HepG2 (cell line): ENCODE results near the gene INTU. TPM values are rescaled to one million over a fixed set of nuclear protein-coding genes. Genes with fewer than 3 reads are reported as not detected.

Experiments
- ATAC-seq: fragments of 200-7000 bp; cut with Tn5 transposase; 3 replicates; pipeline ENCODE4 v1.9.1; 2020; ENCODE audit warnings: mild to moderate bottlenecking, moderate library complexity
- BruUV-seq: library from RNA; stranded (reverse); fragments of 400-500 nt; replicated peaks from 2 replicates; lab custom pipeline; 2021; lab: Mats Ljungman, UMichigan
- CTCF ChIA-PET: fragments of 300-600 bp; formaldehyde crosslinking; extraction: SDS; loops from one replicate; lab custom pipeline; 2021; ENCODE audit warnings: low total read pairs, inconsistent platforms, low intra/inter-chr PET ratio; lab: Yijun Ruan, JAX
- POLR2A ChIA-PET: fragments of 350-600 bp; sonication (Branson Sonifier 250); formaldehyde crosslinking; loops from one replicate; lab custom pipeline; 2020; ENCODE audit warnings: antibody characterized with exemption, inconsistent platforms; lab: Yijun Ruan, JAX
- DNase-seq: peaks from one replicate; pipeline ENCODE4 v3.0.0-alpha.2; 2015; ENCODE audit warnings: low spot score
- FAIRE-seq: peaks from 3 replicates; lab custom pipeline; 2011; peaks lifted over from hg19 to GRCh38; lab: Jason Lieb, UNC
- H2AFZ ChIP-seq: one replicate; pipeline ENCODE4 v1.6.1; 2011; ENCODE audit warnings: low read length, inconsistent platforms
- H3K27ac ChIP-seq: fragments of 300-600 bp; 3 replicates; pipeline ENCODE4 v1.8.0; 2011; ENCODE audit warnings: mixed run types, mild to moderate bottlenecking, mixed read lengths, low read length, inconsistent platforms; ENCODE audit not compliant: insufficient read depth; ENCODE audit errors: extremely low read length
- H3K27me3 ChIP-seq, 2 experiments: fragments of 200-600 bp in 1 of 2; 2 replicates in 1 of 2; 3 replicates in 1 of 2; pipeline versions ENCODE4 v1.6.0 to v1.8.0; 2011; ENCODE audit warnings: low read length in 2 of 2, mild to moderate bottlenecking in 2 of 2, moderate library complexity in 2 of 2, inconsistent platforms in 1 of 2; ENCODE audit not compliant: insufficient read depth in 2 of 2, control insufficient read depth in 1 of 2
- H3K36me3 ChIP-seq, 2 experiments: fragments of 200-600 bp in 1 of 2; replicated peaks in 1 of 2; 2 replicates in 1 of 2; 3 replicates in 1 of 2; pipeline versions ENCODE4 v1.5.1 to v1.8.0; 2011; ENCODE audit warnings: low read length in 2 of 2, inconsistent platforms in 1 of 2; ENCODE audit not compliant: insufficient read depth in 2 of 2, control insufficient read depth in 1 of 2
- H3K4me1 ChIP-seq: 2 replicates; pipeline ENCODE4 v1.5.1; 2012; ENCODE audit warnings: low read length, inconsistent platforms; ENCODE audit not compliant: insufficient read depth
- H3K4me2 ChIP-seq: 2 replicates; pipeline ENCODE4 v1.6.0; 2011; ENCODE audit warnings: low read depth, low read length, inconsistent platforms
- H3K4me3 ChIP-seq, 3 experiments: fragments of 200-600 bp in 1 of 3; sonication (generic), shearing (Covaris generic) in 1 of 3; replicated peaks in 1 of 3; 2 replicates each; pipeline ENCODE4 v1.5.1; 2011 to 2016; ENCODE audit warnings: low read length in 3 of 3, inconsistent platforms in 2 of 3, low read depth in 2 of 3, mild to moderate bottlenecking in 2 of 3, control low read depth in 1 of 3, mixed read lengths in 1 of 3; ENCODE audit not compliant: insufficient read depth in 1 of 3
- H3K79me2 ChIP-seq: one replicate; pipeline ENCODE4 v1.6.1; 2011; ENCODE audit warnings: low read length, inconsistent platforms; ENCODE audit not compliant: insufficient read depth
- H3K9ac ChIP-seq: 2 replicates; pipeline ENCODE4 v1.6.0; 2011; ENCODE audit warnings: mild to moderate bottlenecking, low read depth, low read length, inconsistent platforms; ENCODE audit not compliant: insufficient read depth
- H3K9me3 ChIP-seq: 2 replicates; pipeline ENCODE4 v1.5.1; 2012; ENCODE audit warnings: mild to moderate bottlenecking, low read length
- H4K20me1 ChIP-seq: 2 replicates; pipeline ENCODE4 v1.6.0; 2011; ENCODE audit warnings: inconsistent platforms, mild to moderate bottlenecking, low read length, moderate library complexity; ENCODE audit not compliant: insufficient read depth
- ARID2 ChIP-seq: sonication (generic); formaldehyde crosslinking; IDR thresholded peaks from 2 replicates; pipeline ENCODE4 v1.8.1; 2022; ENCODE audit warnings: mild to moderate bottlenecking, missing genetic modification reagents, borderline replicate concordance
- GABPA ChIP-seq, 2 experiments: IDR thresholded peaks; 2 replicates each; pipeline ENCODE4 v1.6.1; 2011 to 2016; ENCODE audit warnings: low read depth in 2 of 2, low read length in 1 of 2, missing biosample characterization in 1 of 2, missing genetic modification characterization in 1 of 2
- HDAC1 ChIP-seq: sonication (generic); formaldehyde crosslinking; IDR thresholded peaks from 2 replicates; pipeline ENCODE4 v1.5.1; 2020; ENCODE audit warnings: mild to moderate bottlenecking, missing genetic modification reagents
- MEIS2 ChIP-seq: sonication (generic); formaldehyde crosslinking; IDR thresholded peaks from 2 replicates; pipeline ENCODE4 v1.9.0; 2021; ENCODE audit warnings: mild to moderate bottlenecking, missing genetic modification reagents
- TARDBP ChIP-seq: sonication (generic); formaldehyde crosslinking; IDR thresholded peaks from 2 replicates; pipeline ENCODE4 v1.8.0; 2022; ENCODE audit warnings: mild to moderate bottlenecking, missing genetic modification reagents
- TOPORS ChIP-seq: sonication (generic); formaldehyde crosslinking; IDR thresholded peaks from 2 replicates; pipeline ENCODE4 v1.8.0; 2023; ENCODE audit warnings: mild to moderate bottlenecking, missing genetic modification reagents
- ZNF296 ChIP-seq: sonication (generic); formaldehyde crosslinking; conservative IDR thresholded peaks from 2 replicates; pipeline ENCODE4 v1.5.0; 2020; ENCODE audit warnings: mild to moderate bottlenecking, missing genetic modification reagents
- ZNF839 ChIP-seq: sonication (generic); formaldehyde crosslinking; IDR thresholded peaks from 2 replicates; pipeline ENCODE4 v1.4.0; 2020; ENCODE audit warnings: missing genetic modification reagents, mild to moderate bottlenecking, borderline replicate concordance
- WGBS: methylation state at CpG from one replicate; pipeline ENCODE4 v1.1.6; 2017; ENCODE audit warnings: low lambda C conversion rate; 5-methylcytosine and 5-hydroxymethylcytosine counted together
- in situ Hi-C: cut with HindIII; loops from 2 replicates; pipeline ENCODE4 v1.10.0; 2017; ENCODE audit warnings: low pct_unique_long_range_greater_than_20kb; ENCODE audit not compliant: extremely low pct_ligation_motif_present
- intact Hi-C: fragments of 100-400 bp; cut with micrococcal nuclease; formaldehyde crosslinking; loops from one replicate; pipeline ENCODE4 v1.10.0; 2022; ENCODE audit not compliant: unreplicated experiment
- polyA plus RNA-seq, 8 experiments: library from polyadenylated mRNA; depleted of rRNA in 3 of 8; stranded (reverse) in 7 of 8; unstranded in 1 of 8; fragments of >200 nt; fragmentation: Illumina TruSeq in 4 of 8; extraction: Trizol in 4 of 8; gene quantifications; 2 replicates each; pipeline versions ENCODE4 v1.2.1 to v1.2.3, GENCODE V29; 2011 to 2016; ENCODE audit warnings: low read depth in 4 of 8, missing spikeins in 1 of 8, mixed read lengths in 1 of 8; ENCODE audit not compliant: insufficient read depth in 1 of 8
- total RNA-seq, 5 experiments: library from RNA; depleted of rRNA; stranded (reverse); fragments of >200 nt; fragmentation: Illumina TruSeq; extraction: Trizol; gene quantifications; 2 replicates each; pipeline ENCODE4 v1.2.3, GENCODE V29; 2016; ENCODE audit warnings: low read depth in 1 of 5
- TF ChIP-seq, protein P1 (sequence below): IDR thresholded peaks from 2 replicates; pipeline ENCODE4 v1.6.1; 2016; ENCODE audit warnings: missing genetic modification reagents, missing compliant biosample characterization

The INTU gene
- total and polyA plus RNA-seq, 2 of the 13 experiments (the other 11 are each of a cell fraction or from before 2014, with no cell fraction given) = 5.3 to 6.2 TPM

DNA sequence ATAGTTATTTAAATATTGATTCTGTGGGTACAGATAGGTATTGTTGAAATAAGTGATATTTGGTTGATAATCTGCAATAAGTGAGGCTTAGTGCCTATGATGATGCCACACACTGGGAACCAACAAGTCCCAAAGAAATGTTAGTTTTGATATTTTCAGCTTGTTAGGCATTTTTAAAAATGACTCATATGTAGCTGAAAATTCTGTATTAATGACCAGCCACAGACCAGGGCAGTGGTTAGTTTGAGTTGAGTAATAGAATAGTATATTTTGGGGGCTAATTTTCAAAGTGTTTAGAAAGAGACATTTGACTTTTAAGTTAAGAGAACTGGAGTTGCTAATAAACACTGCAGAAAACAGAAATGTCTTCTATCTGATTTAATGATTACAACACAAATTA is 9.4 kb downstream of the INTU start:
- no peak for TF ChIP-seq ZNF839 (CRISPR knock-in tag)
- TF ChIP-seq, protein P1, sequence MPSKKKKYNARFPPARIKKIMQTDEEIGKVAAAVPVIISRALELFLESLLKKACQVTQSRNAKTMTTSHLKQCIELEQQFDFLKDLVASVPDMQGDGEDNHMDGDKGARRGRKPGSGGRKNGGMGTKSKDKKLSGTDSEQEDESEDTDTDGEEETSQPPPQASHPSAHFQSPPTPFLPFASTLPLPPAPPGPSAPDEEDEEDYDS = no peak
- no peak for TF ChIP-seq ARID2
- TF ChIP-seq HDAC1 (CRISPR knock-in tag) = no peak
- no peak for TF ChIP-seq TARDBP (CRISPR knock-in tag)
- no peak for TF ChIP-seq TOPORS (CRISPR knock-in tag)
- ChIA-PET CTCF (no interaction called here), POLR2A (interaction anchor here (0.7 kb wide), 1 partner anchor 9 kb away, joined by 3 read pairs; the partner anchor contains the start of gene INTU)
- Histone ChIP-seq H3K27me3 (no peaks in the 10 kb centered on the region), H3K27ac (no peak overlapping the region), H3K79me2 (no peaks in the 10 kb centered on the region), H3K36me3 (peaks cover 2 to 6% of the 10 kb centered on the region in 2 experiments; a peak in 3 of 5 replicates), H3K4me2 (no peak overlapping the region), H3K9ac (no peak overlapping the region), H3K9me3 (no peaks in the 10 kb centered on the region), H3K4me1 (no peaks in the 10 kb centered on the region), H4K20me1 (no peaks in the 10 kb centered on the region), H2AFZ (no peak overlapping the region), H3K4me3 (no peak overlapping the region)
- ATAC-seq (no peak), FAIRE-seq (no peak), DNase-seq (no peak)
- in situ Hi-C loops (no loop called here), intact Hi-C loops (no loop called here)
- no TSS peak for BruUV-seq

DNA sequence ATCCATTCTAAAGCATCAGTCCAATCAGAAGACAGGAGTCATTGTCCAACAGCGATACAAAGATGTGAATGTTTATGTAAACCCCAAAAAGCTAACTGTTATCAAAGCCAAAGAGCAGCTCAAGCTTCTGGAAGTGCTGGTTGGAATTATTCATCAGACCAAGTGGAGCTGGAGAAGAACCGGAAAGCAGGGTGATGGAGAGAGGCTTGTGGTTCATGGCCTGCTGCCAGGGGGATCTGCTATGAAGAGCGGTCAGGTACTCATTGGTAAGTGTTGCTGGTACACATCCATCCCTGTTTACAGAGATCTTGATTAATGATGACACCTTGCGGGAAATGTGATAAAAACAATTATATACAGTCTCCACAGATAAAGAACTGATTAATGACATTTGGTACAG is 11.0 kb downstream of the INTU start:
- Histone ChIP-seq H3K27ac (no peak overlapping the region), H4K20me1 (no peaks in the 10 kb centered on the region), H3K4me3 (no peak overlapping the region), H3K4me1 (no peaks in the 10 kb centered on the region), H3K36me3 (peaks cover 2 to 6% of the 10 kb centered on the region in 2 experiments; a peak in 3 of 5 replicates), H3K79me2 (no peaks in the 10 kb centered on the region), H3K9ac (no peak overlapping the region), H2AFZ (no peak overlapping the region), H3K4me2 (no peak overlapping the region), H3K9me3 (no peaks in the 10 kb centered on the region), H3K27me3 (no peaks in the 10 kb centered on the region; a peak in 1 of 5 replicates)
- ChIA-PET POLR2A (no interaction called here), CTCF (no interaction called here)
- ATAC-seq = no peak
- no peak for TF ChIP-seq ZNF296 (CRISPR knock-in tag)
- TF ChIP-seq MEIS2 (CRISPR knock-in tag) = no peak
- TF ChIP-seq GABPA (IDR thresholded peaks at IDR 0.05; ENCODE audit: low read depth, low read length) = no peak
- TF ChIP-seq GABPA (CRISPR knock-in tag; IDR thresholded peaks at IDR 0.05; ENCODE audit: low read depth) = no peak
- no peak for DNase-seq
- intact Hi-C loops (no loop called here), in situ Hi-C loops (no loop called here)
- no TSS peak for BruUV-seq
- no peak for FAIRE-seq
- 94% methylated on average over 4 of the region's 4 CpGs for whole genome bisulfite sequencing
